GM06990 (cell line): ENCODE data around the gene ROBO1.

Source experiments
- DNase-seq: peaks from one replicate; pipeline ENCODE4 v3.0.0-alpha.2; 2011; ENCODE audit not compliant: insufficient read length; ENCODE audit errors: extremely low read depth
- H3K27me3 ChIP-seq: replicated peaks from 2 replicates; pipeline ENCODE4 v1.6.0; 2011; ENCODE audit warnings: low read length; ENCODE audit not compliant: control insufficient read depth, insufficient read depth
- H3K36me3 ChIP-seq: 2 replicates; pipeline ENCODE4 v1.5.1; 2011; ENCODE audit warnings: low read length; ENCODE audit not compliant: control insufficient read depth, insufficient read depth
- H3K4me3 ChIP-seq: replicated peaks from 2 replicates; pipeline ENCODE4 v1.5.1; 2011; ENCODE audit warnings: low read depth, mild to moderate bottlenecking, control low read depth, low read length
- CTCF ChIP-seq: IDR thresholded peaks from 2 replicates; pipeline ENCODE4 v1.5.1; 2011; ENCODE audit warnings: low read length, control low read depth, mild to moderate bottlenecking, inconsistent platforms; ENCODE audit not compliant: insufficient read depth, poor library complexity, severe bottlenecking

The ROBO1 gene

DNA sequence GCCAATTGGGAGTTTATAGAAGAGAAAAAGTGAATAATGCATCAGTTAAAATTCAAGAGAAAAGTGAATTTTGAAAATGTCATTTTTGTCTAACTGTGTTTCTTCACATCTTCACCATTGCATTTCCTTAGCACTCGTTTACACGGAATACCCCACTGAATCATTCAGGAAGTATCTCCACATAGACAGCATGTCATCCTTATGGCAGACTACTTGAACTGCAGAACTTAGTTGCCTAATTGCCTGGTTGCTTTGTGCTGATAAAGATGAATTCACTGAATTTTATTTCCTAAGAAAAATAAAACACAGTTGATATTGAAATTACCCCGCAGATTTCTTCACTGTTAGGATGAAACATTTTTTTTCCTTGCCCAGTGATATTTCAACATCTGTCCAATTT, 627.1 kb downstream of the ROBO1 start:
- TF ChIP-seq CTCF = no peak
- no peak for DNase-seq
- no peaks in the 10 kb centered on the region for H3K36me3 ChIP-seq

GRCh38 chr3:79139395-79140068, 628.3 kb downstream of the ROBO1 start:
- Histone ChIP-seq H3K27me3 (no peaks in the 10 kb centered on the region), H3K4me3 (no peak overlapping the region), H3K36me3 (no peaks in the 10 kb centered on the region)
- DNase-seq = no peak
- TF ChIP-seq CTCF = no peak

More for the DNA sequence above, 627.1 kb downstream of the ROBO1 start:
- no peaks in the 10 kb centered on the region for H3K27me3 ChIP-seq
- H3K4me3 ChIP-seq = no peak overlapping the region

- no peak for DNase-seq
- Histone ChIP-seq H3K4me3 (no peak overlapping the region), H3K27me3 (no peaks in the 10 kb centered on the region), H3K36me3 (no peaks in the 10 kb centered on the region)
- TF ChIP-seq CTCF = no peak
Observed at GRCh38 chr3:79125313-79125984, 642.3 kb downstream of the ROBO1 start.

GRCh38 chr3:79115458-79115857, 652.3 kb downstream of the ROBO1 start:
- Histone ChIP-seq H3K36me3 (no peaks in the 10 kb centered on the region), H3K27me3 (no peaks in the 10 kb centered on the region), H3K4me3 (no peak overlapping the region)
- no peak for TF ChIP-seq CTCF
- no peak for DNase-seq

GRCh38 chr3:79113876-79114275, 653.9 kb downstream of the ROBO1 start:
- Histone ChIP-seq H3K27me3 (no peaks in the 10 kb centered on the region), H3K36me3 (no peaks in the 10 kb centered on the region), H3K4me3 (no peak overlapping the region)
- no peak for DNase-seq
- TF ChIP-seq CTCF = no peak
